ENCODE measurements around the gene YIF1B.
A peak's percentile ranks its signal among the peaks of the same experiment; 100 is the strongest.

The YIF1B gene

GRCh38 chr19:38265213-38265861, 50.4 kb downstream of the YIF1B start:
- TF ChIP-seq CSDC2 (CRISPR knock-in tag; IDR thresholded peaks at IDR 0.05): no peak
- no peak for TF ChIP-seq ZNF70 (CRISPR knock-in tag; IDR thresholded peaks at IDR 0.05)
- TF ChIP-seq BACH2 (CRISPR knock-in tag; IDR thresholded peaks at IDR 0.05; ENCODE audit: borderline replicate concordance): no peak
- no peak for TF ChIP-seq TSHZ2 (CRISPR knock-in tag; IDR thresholded peaks at IDR 0.05)
- TF ChIP-seq TCF4 (CRISPR knock-in tag; IDR thresholded peaks at IDR 0.05; ENCODE audit: borderline replicate concordance): no peak
- no peak for TF ChIP-seq GLIS3 (CRISPR knock-in tag; IDR thresholded peaks at IDR 0.05)
- TF ChIP-seq ZFP3 (CRISPR knock-in tag; IDR thresholded peaks at IDR 0.05): no peak
- no peak for TF ChIP-seq ARNTL (CRISPR knock-in tag; IDR thresholded peaks at IDR 0.05; ENCODE audit: borderline replicate concordance, low read depth)
- no peak for TF ChIP-seq POU6F1 (CRISPR knock-in tag; IDR thresholded peaks at IDR 0.05; ENCODE audit: borderline replicate concordance, low read depth)
- TF ChIP-seq ISL1 (CRISPR knock-in tag; IDR thresholded peaks at IDR 0.05): no peak
- no peak for TF ChIP-seq CSRNP3 (CRISPR knock-in tag; IDR thresholded peaks at IDR 0.05)
- no peak for TF ChIP-seq ZNF8 (CRISPR knock-in tag; IDR thresholded peaks at IDR 0.05)
- no peak for TF ChIP-seq SNAI2 (CRISPR knock-in tag; IDR thresholded peaks at IDR 0.05)
- no peak for TF ChIP-seq ESRRG (CRISPR knock-in tag; IDR thresholded peaks at IDR 0.05)
- no peak for TF ChIP-seq CREB5 (CRISPR knock-in tag; IDR thresholded peaks at IDR 0.05; ENCODE audit: low read depth)

GRCh38 chr19:38264486-38265212, 51.1 kb downstream of the YIF1B start, which contains the start of gene SPINT2:
SPINT2 (plus strand) TSS chr19:38264573; CDS start chr19:38264893, 320 bp downstream.
- no peak for TF ChIP-seq ZFP3 (CRISPR knock-in tag; IDR thresholded peaks at IDR 0.05)
- no peak for TF ChIP-seq GLIS3 (CRISPR knock-in tag; IDR thresholded peaks at IDR 0.05)
- no peak for TF ChIP-seq ARNTL (CRISPR knock-in tag; IDR thresholded peaks at IDR 0.05; ENCODE audit: borderline replicate concordance, low read depth)
- TF ChIP-seq OSR1 (CRISPR knock-in tag; IDR thresholded peaks at IDR 0.05): no peak
- TF ChIP-seq SNAI2 (CRISPR knock-in tag; IDR thresholded peaks at IDR 0.05): no peak
- no peak for TF ChIP-seq TOX (CRISPR knock-in tag; IDR thresholded peaks at IDR 0.05; ENCODE audit: borderline replicate concordance)
- TF ChIP-seq ZNF70 (CRISPR knock-in tag; IDR thresholded peaks at IDR 0.05): no peak
- no peak for TF ChIP-seq CSRNP3 (CRISPR knock-in tag; IDR thresholded peaks at IDR 0.05)
- no peak for TF ChIP-seq CREB5 (CRISPR knock-in tag; IDR thresholded peaks at IDR 0.05; ENCODE audit: low read depth)
- no peak for TF ChIP-seq RARB (CRISPR knock-in tag; IDR thresholded peaks at IDR 0.05)
- no peak for TF ChIP-seq ISL1 (CRISPR knock-in tag; IDR thresholded peaks at IDR 0.05)
- TF ChIP-seq ESRRG (CRISPR knock-in tag; IDR thresholded peaks at IDR 0.05): no peak
- no peak for TF ChIP-seq ZNF565 (CRISPR knock-in tag; conservative IDR thresholded peaks at IDR 0.05; ENCODE audit: low read depth)
- no peak for TF ChIP-seq PATZ1 (CRISPR knock-in tag; IDR thresholded peaks at IDR 0.05; ENCODE audit: borderline replicate concordance)
- no peak for TF ChIP-seq PPARA (CRISPR knock-in tag; IDR thresholded peaks at IDR 0.05; ENCODE audit: borderline replicate concordance)
- TF ChIP-seq TSHZ2 (CRISPR knock-in tag; IDR thresholded peaks at IDR 0.05): no peak
- peak; percentile 38 for ATAC-seq

More at GRCh38 chr19:38265213-38265861, 50.4 kb downstream of the YIF1B start:
- no peak for ATAC-seq
